Esophagus (tissue), 2 donors: Measurements from ENCODE around the gene HSPE1. TPM values are rescaled to one million over a fixed set of nuclear protein-coding genes. Genes with fewer than 3 reads are reported as not detected.
"Not testable (repeated sequence)": the region's sequence is repeated elsewhere in the genome, so short reads cannot be mapped to it uniquely, and the experiment has no call there.

Experiments
- H3K27ac ChIP-seq, 2 donors: one replicate each; pipeline ENCODE4 v1.5.1; 2013; ENCODE audit warnings: low read depth in 2 of 2, mild to moderate bottlenecking in 2 of 2, inconsistent platforms in 1 of 2, low read length in 1 of 2, moderate library complexity in 1 of 2
- H3K27me3 ChIP-seq, 2 donors: one replicate each; pipeline ENCODE4 v1.6.1; 2013; ENCODE audit warnings: low read length in 2 of 2, control low read depth in 1 of 2, mild to moderate bottlenecking in 1 of 2; ENCODE audit not compliant: insufficient read depth in 2 of 2, control insufficient read depth in 1 of 2
- H3K36me3 ChIP-seq, 2 donors: one replicate each; pipeline ENCODE4 v1.6.1; 2013; ENCODE audit warnings: low read length in 1 of 2; ENCODE audit not compliant: control insufficient read depth in 2 of 2, insufficient read depth in 2 of 2
- H3K4me1 ChIP-seq, 2 donors: one replicate each; pipeline ENCODE4 v1.6.1; 2013; ENCODE audit warnings: low read length in 1 of 2; ENCODE audit not compliant: control insufficient read depth in 2 of 2, insufficient read depth in 2 of 2
- H3K4me3 ChIP-seq, 2 donors: one replicate each; pipeline ENCODE4 v1.5.1; 2013; ENCODE audit warnings: low read length in 2 of 2, mild to moderate bottlenecking in 2 of 2, low read depth in 1 of 2, moderate library complexity in 1 of 2
- H3K9me3 ChIP-seq, 2 donors: one replicate each; pipeline ENCODE4 v1.6.1; 2013; ENCODE audit warnings: mild to moderate bottlenecking in 2 of 2, low read depth in 1 of 2, low read length in 1 of 2, moderate library complexity in 1 of 2; ENCODE audit not compliant: control insufficient read depth in 2 of 2, insufficient read depth in 1 of 2
- WGBS, 2 donors: extraction: QIAGEN DNeasy Blood & Tissue Kit; methylation state at CpG; one replicate each; pipeline ENCODE4 v1.1.7; 2013; 5-methylcytosine and 5-hydroxymethylcytosine counted together
- polyA plus RNA-seq, 2 donors: library from polyadenylated mRNA; stranded (reverse); fragments of 200-250 nt; gene quantifications; one replicate each; pipeline ENCODE4 v1.2.3, GENCODE V29; 2013
- donor health status: healthy with polysubstance abuse.
- donor health status: Bipolar disorder and iron deficiency.

Gene HSPE1
- polyA plus RNA-seq, 2 donors = 149 to 216 TPM

DNA sequence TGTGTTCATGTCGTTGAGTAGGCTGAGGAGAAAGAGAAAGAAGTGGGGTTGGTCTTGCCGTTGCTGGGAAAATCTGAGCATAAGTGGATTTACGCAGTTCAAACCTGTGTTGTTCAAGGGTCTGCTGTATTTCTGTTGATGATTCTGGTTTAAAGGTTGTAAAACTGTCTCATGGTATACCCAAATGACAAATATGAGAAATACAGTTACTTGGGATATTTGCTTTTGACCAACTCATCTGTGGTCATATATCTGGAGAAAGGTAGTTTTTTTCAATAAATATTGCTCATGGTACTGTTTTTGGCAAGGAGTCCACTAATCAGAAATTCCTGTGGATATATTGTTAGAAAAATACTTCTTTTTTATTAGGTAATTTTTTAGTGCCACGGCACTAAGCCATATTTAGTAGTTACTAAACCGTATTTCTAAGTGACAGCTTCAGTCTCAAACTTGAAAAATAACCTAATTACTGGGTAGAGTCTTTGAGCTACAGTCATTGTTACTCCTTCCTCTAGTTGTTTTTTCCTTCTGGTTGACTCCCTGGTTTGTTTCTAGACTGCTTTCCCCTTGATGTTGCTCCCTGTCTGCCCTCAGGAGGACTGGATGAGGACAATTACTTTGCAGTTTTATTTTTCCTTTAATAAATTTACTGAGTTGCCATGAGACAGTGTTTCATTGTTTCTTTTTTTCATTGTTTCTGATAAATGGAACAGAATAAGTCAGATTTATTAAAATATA is 47.2 kb downstream of the HSPE1 start:
- 86 to 88% methylated on average over 5 of the region's 5 CpGs for WGBS, 2 donors
- no peak overlapping the region for H3K4me3 ChIP-seq
- H3K27me3 ChIP-seq = no peaks in the 10 kb centered on the region
- H3K27ac ChIP-seq = no peak overlapping the region
- H3K4me1 ChIP-seq = no peaks in the 10 kb centered on the region
- H3K9me3 ChIP-seq = no peaks in the 10 kb centered on the region
- H3K36me3 ChIP-seq = peaks cover 0 to 6% of the 10 kb centered on the region in 2 donors

DNA sequence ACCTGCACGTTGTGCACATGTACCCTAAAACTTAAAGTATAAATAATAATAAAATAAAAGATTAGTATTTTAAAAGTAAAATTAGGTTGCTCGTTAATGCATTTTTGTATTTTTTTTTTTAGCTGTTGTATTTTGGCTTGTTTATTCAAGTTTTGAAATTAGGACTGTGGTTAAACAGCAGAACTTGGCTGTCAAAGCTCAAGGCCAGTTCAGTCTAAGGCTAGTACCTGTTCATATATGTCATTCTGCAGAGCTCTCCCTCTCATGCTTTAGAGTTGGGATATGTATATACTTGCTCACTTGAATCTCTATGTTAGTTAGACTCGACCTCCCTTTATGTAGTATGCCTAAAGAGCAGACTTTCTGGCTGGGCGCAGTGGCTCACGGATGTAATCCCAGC is 48.4 kb downstream of the HSPE1 start:
- Histone ChIP-seq H3K4me1 (no peaks in the 10 kb centered on the region), H3K9me3 (no peaks in the 10 kb centered on the region), H3K36me3 (peaks cover 0 to 6% of the 10 kb centered on the region in 2 donors), H3K27me3 (no peaks in the 10 kb centered on the region), H3K4me3 (no peak overlapping the region), H3K27ac (no peak overlapping the region)
- 92% methylated on average over 5 of the region's 5 CpGs for WGBS, 2 donors

GRCh38 chr2:197551260-197551659 is 51.1 kb downstream of the HSPE1 start:
- H3K27ac ChIP-seq, H3K4me3 ChIP-seq, H3K27me3 ChIP-seq, H3K9me3 ChIP-seq, H3K4me1 ChIP-seq, H3K36me3 ChIP-seq: not testable (repeated sequence)
- WGBS, 2 donors = 79 to 90% methylated on average over 2 of the region's 2 CpGs

Other genes starting within 250 kb of the HSPE1 start
- 1 to 10 TPM; 1.1 to 1.5 TPM for gene ANKRD44, start 189.6 kb upstream of the HSPE1 start, polyA plus RNA-seq
- 100 to 1,000 TPM; 120 to 231 TPM for gene SF3B1, start 65.4 kb upstream of the HSPE1 start, polyA plus RNA-seq
- gene COQ10B, start 46.8 kb upstream of the HSPE1 start, polyA plus RNA-seq = 10 to 100 TPM; 10.6 to 12.0 TPM
- 100 to 1,000 TPM in 1 of 2 donors, 10 to 100 TPM in 1; 75.0 to 120 TPM for gene HSPD1, start 539 bp upstream of the HSPE1 start, polyA plus RNA-seq
- gene MOB4, start 15.7 kb downstream of the HSPE1 start, polyA plus RNA-seq = 10 to 100 TPM; 26.4 to 33.2 TPM
- gene RFTN2, start 175.2 kb downstream of the HSPE1 start, polyA plus RNA-seq = under 1 TPM; 0.24 to 0.38 TPM
- gene MARS2, start 205.0 kb downstream of the HSPE1 start, polyA plus RNA-seq = 1 to 10 TPM; 2.1 to 4.1 TPM